HG03196 (cell line): Measurements from ENCODE around the gene GNAL.
"Not testable (repeated sequence)": the region's sequence is repeated elsewhere in the genome, so short reads cannot be mapped to it uniquely, and the experiment has no call there.

Source experiments
- ATAC-seq: cut with Tn5 transposase; IDR thresholded peaks from one replicate; pipeline ENCODE4 v1.9.1; 2021; ENCODE audit not compliant: unreplicated experiment

GNAL gene

DNA sequence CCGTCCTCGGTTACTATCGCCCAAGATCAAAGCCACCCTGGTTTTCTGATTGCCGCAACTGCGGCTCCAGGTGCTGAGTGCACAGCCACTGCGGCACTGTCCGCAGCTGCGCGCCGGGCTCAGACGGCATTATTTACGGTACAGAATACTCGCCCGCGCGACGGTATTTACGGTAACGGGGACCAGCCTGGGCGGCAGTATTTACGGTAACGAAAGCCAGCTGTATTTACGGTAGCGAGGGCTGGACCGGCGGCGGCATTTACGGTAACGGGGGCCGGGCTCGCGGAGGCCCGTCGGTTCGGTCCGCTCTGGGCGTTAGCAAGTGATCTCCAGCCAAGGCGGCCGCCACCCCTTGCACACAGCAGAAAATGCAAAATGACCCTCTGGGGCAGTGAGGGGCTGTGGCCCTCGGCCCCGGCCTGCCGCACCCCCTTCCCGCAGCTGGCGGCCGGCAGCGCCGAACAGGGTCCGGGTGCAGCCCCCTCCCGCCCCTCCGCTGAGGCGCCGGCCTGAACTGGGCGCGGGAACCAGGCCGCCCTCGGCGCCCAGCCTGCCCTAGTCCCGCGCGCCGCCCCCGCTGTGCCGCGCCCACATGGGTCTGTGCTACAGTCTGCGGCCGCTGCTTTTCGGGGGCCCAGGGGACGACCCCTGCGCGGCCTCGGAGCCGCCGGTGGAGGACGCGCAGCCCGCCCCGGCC is at the start of gene GNAL:
GNAL (plus strand) TSS at position 293 of the 697 bp plus-strand sequence; CDS start at position 593, 300 bp downstream.
- no peak for ATAC-seq

DNA sequence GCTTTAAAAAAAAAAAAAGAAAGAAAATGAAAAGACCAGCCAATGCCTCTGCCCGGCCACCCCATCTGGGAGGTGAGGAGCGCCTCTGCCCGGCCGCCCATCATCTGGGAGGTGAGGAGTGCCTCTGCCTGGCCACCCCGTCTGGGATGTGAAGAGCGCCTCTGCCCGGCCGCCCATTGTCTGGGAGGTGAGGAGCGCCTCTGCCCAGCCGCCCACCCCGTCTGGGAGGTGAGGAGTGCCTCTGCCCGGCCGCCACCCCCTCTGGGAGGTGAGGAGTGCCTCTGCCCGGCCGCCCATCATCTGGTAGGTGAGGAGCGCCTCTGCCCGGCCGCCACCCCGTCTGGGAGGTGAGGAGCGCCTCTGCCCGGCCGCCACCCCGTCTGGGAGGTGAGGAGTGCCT is 41.8 kb upstream of the GNAL start:
- not testable (repeated sequence) for ATAC-seq

DNA sequence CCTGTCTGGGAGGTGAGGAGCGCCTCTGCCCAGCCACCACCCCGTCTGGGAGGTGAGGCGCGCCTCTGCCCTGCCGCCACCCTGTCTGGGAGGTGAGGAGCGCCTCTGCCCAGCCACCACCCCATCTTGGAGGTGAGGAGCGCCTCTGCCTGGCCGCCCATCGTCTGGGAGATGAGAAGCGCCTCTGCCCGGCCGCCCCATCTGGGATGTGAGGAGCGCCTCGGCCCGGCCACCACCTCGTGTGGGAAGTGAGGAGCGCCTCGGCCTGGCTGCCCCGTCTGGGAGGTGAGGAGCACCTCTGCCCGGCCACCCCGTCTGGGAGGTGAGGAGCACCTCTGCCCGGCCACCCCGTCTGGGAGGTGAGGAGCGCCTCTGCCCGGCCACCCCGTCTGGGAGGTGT is 41.3 kb upstream of the GNAL start:
- not testable (repeated sequence) for ATAC-seq

DNA sequence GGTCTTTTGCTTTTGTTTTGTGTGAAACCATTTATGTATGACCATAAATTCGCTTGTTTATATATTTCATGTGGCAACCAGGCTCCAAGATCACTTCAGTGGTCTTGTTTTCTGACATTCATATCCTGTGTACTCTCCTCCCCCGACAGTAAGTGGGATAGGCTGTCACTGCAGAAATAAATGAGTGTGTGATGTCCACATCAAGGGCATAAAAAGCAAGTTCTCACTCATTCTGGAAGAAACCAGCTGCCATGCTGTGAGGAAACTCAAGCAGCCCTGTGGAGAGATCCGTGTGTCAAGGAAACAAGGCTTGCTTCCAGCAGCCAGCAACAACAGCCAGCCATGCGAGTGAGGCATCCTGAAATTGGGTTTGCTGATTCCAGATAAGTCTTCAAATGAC is 39.2 kb upstream of the GNAL start:
- no peak for ATAC-seq

DNA sequence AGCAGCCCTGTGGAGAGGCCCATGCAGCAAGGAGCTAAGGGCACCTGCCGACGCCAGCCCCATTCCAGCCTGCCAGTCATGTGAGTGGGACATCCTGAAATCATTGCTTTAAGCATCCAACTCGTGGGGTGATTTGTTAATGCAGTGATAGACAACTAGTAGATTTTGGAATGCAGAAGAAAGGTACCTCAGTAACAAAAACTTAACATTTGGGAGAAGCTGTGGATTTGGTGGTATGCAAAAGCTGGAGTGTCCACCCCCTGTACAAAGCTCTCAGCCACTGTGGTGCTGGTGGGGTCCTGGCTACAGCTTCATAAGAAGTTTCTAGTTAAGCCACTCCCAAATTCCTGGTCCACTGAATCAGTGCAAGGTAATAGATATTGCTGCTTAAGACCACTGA is 37.2 kb upstream of the GNAL start:
- ATAC-seq: no peak

DNA sequence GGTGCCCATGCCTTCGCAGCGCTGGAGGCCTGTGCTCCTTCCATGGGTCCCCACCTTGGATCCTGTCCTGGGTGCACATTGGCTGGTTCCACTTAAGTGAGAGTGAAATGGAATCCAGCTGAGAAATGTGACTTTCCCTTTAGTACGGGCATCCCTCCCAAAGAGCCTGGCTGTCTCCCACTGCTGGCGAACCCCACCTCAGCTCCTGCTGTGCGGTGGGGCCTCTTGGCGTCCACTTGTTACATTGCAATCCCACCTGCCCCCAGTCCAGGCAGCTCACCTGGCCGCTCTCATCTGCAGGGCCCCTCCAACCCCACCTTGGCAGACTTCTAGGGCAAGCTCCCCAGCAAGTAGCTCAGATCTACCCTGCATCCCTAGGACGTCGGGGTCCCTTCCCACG is 35.5 kb upstream of the GNAL start:
- ATAC-seq: no peak

DNA sequence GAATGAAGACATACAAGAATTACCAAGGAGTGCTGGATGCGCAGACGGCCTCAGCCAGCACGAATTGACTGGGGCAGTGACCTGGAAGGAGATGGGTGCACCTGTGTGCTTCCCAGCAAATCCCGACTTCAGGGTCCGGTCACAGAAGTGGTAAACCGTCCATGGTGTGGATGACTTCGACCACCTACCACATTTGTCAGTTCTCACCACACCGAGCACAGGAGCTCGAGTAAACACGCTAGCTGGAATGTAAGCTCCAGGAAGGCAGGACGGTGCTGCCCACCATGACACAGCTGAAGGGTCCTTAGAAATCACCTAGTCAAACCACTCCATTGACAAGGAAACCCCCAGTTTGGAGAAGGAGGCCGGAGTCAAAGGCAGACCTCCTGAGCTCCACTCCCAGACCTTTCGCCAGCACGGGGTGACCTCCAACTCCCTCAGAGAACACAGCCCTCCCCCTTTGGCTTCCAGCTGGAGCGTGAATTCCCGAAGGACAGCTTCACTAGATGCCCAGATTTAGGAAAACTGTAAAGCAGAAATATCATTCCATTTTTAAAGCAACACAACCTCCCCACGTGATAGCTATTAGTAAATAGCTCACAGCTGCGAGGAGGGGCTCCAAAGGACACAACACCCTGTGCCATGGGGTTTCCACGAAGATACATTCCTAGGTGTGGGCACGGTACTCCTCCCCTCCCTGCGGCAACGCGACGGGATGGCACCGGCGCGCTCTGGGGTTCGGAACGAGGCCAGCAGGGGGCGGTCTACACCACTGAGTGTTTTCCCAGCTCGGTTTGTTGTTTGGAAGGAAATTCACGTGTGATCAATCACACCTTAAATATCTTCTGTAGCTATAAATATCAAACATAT is 34.1 kb upstream of the GNAL start:
- no peak for ATAC-seq

DNA sequence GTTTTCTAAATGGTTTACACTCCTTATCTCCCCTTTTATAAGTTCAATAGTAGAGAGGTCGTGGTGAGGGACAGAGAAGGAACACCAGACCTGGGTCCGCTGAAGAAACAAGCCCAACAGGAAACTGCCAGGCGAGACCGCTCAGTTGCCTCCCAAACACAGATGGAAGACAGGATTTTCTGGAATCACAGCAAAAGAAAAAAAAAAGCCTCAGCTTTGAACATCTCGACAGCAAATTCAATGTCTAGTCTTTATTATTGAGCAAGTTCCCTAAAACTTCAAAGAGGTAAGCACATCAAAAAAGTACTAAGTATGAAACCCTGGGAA is 33.5 kb upstream of the GNAL start:
- no peak for ATAC-seq

DNA sequence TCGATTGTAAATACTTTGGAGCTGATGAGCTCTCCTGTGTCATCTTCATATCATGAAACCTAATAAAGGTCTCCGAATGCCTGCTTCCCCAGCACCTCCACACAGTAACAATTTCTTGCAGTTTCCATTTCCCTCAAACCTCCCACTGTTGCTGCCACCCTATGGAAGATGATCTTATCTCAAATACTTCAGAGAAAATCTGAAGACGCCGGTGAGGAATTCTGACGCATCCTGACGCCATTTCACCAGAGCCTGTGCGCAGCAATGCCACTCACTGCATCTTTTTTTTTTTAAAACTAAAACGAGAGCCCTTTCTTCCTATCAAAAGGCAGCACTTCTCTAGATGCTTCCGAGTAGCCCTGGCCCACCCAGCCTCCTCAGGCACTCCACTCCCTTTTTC is 31.9 kb upstream of the GNAL start:
- no peak for ATAC-seq

DNA sequence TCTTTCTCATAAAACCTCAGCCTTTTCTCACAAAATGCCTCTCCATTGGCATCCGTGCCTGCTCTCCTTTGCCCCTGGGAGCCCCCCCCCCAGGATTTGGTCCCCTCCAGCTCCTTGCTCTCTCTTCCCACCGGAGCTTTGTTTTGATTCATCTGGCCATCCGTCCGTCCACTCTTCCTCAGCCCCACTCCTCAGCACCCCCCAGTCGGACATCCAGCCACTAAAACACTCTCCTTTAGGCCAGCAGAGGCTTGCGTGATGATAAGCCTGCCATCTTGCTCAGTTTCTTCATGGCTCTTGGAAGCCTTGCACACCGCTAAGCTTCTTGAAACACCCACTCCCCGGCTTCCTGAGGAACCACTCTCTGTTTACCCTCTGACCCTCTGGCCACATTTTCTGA is 31.5 kb upstream of the GNAL start:
- ATAC-seq: no peak

DNA sequence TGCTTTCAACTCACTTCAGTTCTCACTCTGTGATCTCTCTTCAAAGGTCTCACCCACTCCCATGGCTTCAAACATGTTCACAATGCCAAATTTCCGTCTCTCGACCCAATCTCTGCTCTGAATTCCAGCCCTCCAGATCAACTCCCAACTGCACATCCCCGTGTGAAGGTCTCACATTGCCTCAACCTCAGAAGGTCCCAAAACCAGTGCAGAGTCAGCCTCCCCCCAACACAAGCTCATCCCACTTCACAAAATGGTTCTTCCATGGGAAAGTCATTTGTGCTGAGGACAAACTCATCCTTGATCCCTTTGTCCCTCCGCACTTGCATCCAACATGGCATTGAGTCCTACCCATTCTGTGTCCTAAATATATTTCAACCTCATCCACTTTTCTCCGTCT is 31.0 kb upstream of the GNAL start:
- ATAC-seq: no peak

DNA sequence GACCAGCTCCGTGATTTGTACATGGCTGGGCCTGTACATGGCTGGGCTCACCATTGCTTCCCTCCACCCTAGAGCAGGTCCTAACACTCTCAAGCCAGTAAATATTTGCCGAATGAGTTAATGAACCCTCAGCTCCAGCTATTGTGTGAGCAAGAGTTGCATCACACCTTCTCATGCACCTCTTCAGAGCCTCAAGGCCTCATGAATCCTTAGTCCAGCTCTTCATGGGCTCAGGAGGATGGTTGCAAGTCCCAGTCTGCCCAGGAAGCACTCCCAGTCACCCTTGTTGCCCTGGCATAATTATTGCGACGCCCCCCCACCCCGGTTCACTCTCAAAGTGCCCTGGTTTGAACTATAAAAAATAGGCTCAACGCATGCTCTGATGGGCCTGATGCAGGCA is 30.1 kb upstream of the GNAL start:
- no peak for ATAC-seq

DNA sequence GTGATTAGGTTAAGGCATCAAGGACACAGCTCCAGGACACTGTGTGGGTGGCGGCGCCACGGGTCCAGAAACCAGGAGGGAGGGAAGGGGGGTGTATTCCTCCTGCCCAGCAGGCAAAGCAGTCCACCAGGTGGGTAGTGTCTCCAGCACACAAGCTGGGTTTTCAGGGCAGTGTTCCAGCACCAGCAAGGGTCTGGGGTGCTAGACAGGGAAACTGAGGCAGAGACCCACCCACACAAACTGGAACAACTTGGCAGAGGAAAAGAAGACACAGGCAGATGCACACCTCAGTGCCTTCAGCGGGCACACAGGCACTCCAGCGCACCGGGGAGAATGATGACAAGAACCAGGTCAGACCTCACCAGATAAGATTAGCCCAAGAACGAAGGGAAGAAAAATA is 28.4 kb upstream of the GNAL start:
- no peak for ATAC-seq

DNA sequence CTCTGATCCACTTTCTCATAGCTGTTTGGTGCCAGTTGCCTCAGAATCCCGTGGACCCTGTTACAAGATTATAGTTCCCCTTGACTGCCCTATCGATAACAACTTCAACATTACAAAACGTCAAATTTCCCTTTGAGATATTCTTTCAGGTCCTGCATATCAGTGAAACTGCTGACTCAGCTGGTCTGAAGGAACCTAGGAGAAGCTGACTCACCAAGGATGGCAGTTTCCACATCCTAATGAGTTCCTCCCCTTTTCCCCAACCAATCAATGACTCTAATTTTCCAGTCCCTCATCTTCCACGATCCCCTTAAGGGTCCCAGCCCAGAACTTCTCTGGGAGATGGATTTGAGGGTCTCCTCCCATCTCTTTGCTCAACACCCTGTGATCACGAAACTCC is 27.6 kb upstream of the GNAL start:
- no peak for ATAC-seq

DNA sequence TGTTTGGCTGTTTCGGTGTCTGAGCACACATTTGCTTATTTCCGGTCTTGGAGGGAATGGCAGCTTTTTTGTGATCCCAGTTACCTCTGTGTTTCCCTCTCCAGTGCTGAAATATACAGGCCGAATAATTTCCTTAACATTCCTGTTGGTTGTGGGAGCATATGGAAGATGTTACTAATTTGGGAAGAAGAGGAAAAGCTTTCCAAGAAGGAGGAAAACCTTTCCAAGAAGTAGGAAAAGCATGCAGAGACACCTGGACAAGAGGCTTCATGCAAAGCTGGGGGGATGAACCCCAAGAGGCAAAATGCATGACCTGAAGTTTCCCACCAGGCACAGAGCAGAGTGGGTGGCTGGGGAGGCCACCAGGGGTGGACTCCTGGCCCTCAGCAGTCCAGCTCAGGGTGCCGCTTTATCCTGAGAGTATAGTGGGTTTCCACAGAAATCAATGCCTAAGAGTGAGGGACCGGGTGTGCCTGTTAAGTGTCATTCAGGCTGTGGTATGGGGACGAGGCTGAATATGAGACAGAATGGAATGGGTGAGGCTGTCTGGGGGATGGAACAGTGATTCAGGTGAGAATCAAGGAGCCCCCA is 25.5 kb upstream of the GNAL start:
- ATAC-seq: no peak

DNA sequence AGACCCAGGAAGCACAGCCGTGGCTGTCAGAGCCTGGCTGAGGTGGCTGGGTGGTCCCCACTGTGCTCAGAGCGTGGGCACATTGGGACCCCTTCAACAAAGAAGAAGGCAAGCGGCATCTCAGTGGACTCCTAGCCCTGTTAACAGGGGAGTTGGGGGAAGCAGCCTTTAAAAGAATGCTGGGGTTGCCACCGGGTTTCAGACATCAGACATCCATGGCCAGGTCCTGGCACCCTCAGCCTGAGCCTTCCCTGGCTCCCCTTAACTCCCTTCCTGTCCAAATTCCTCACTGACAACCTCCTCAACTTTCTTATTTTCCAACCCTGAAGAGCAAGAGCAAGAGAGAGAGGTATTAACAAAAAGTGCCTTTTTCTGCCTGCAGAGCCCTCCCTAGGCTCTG is 24.8 kb upstream of the GNAL start:
- no peak for ATAC-seq

DNA sequence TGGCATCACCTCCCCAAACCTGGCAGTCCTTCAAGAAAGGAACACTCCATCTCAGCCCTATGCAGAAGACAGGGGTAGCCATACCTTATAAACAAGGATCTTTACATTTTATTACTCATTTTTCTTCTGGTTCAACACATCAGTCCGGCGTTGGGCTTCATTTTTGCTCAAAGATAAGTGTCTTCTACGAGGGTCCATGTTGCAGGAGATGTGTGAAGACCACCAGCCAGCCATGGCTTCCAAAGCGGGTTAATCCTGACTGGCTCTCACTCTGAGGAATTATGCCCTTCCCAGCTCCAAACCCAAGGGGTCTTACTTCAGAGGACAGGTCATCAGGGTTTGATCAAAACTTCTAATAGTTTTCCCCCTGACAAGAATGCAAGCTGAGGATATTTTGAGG is 23.9 kb upstream of the GNAL start:
- ATAC-seq: no peak

DNA sequence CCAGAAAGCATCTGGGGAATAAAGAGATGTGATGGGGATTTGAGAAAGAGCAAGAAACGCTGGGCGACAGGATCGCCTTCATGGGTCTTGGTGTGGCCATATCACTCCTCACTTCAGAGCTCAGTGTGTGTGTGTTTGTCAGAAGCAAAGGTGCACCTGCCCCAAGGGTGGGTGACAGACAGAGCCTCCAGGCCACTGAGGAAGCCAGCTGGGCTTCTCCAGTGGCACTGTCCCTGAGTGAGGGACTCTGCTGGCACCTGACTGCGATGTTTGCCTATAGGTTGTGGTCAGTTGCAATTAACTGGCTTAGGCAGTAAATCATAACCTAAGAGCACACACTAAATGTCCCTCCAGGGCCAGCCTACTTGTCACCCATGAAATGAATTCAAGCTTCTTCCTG is 23.5 kb upstream of the GNAL start:
- ATAC-seq: no peak

DNA sequence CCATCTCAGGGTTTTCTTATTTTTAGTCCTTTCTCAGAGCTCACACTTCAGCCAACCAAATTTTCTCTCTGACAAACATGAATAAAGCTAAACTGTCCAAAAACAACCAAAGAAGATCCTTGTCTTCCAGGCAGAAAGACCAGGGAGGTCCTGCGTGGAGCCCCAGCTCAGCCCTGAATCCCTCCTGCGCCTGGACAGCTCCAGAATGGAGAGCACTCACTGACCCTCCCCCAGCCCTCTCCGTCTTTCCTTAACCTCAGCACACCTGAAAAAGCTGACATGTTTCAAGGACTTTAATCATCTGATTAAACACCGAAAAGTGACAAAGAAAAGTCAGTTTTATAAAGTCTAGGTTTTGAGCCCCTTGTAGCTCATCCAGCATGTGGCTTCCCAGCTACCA is 22.9 kb upstream of the GNAL start:
- no peak for ATAC-seq

DNA sequence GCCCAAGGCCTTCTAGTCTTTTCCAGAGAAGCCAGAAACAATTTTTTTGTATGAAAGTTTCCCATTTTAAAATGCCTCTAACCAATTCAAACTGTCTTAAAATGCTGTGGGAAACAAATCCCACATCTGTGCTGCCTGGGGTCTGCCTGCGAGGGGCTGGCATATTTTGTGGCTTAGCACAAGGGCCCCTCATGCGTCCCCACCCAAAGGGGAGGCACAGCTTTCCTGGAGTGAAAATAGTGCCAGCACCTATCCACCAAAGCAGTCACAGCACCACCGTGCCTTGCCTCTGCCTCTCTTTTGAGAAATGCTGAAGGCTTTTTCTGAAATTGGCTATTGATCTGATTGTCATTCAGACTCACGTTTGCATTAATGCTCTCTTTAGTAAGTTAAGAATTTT is 22.2 kb upstream of the GNAL start:
- no peak for ATAC-seq

DNA sequence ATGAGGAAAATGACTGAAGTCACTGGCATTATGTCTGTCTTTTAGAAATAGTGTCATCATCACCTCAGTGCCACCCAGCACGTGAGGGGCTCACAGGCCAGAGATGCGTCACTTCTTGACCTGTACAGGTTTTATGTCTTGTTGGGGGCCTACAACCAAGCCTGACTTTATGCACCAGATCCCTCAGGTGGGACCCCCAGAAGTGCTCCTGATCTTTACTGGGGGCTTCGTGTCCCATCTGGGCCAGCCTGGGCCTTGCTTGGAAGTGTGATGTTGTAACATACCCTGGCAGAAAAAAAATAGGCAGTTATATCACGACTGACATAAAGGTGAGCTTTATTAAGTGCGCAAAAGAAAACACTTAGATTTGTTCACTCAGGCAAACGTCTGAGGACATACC is 21.5 kb upstream of the GNAL start:
- ATAC-seq: no peak

DNA sequence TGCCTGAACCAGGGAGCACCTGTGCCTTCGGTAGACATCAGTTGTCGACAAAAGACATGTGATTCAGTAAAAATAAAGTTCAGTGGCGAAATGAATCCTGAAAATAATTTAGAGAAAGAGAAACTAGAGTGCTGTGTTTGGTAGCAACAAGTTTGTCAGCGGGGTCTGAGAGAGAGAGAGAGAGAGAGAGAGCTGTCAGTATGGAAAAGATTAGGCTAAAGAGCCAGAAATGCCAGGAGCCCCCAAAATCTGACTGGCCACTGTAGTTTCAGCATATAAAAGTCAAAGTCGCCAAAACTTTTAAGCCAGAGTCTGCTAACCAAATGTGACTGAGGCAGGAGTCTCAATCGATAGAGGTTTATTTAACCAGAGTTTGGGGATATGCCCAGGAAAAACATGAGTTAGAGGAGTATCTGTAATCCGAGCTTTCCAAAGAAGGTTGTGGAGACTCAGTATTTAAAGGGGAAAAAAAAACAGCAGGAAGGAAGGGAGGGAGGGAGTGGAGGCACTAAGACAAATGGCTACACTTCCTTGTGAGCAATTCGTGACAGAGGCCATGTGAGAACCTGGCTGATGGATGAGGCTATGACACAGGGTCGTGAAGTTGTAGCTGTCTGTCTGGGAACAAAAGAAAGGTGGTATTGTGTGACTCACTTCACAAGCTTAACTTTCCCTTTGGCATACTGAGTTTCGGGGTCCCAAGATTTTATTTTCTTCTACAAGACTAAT is 20.5 kb upstream of the GNAL start:
- no peak for ATAC-seq
